Tibial artery (tissue), 4 donors: ENCODE data around the gene THADA.

Experiments used
- DNase-seq, 2 donors: peaks; one replicate each; pipeline ENCODE4 v3.0.0-alpha.2; 2019
- H3K27ac ChIP-seq, 2 donors: fragments of 200-600 bp; sonication (generic) in 1 of 2; 1 replicate in 1 of 2; 2 replicates in 1 of 2; pipeline ENCODE4 v1.5.1; 2018 to 2019; ENCODE audit warnings: mild to moderate bottlenecking in 1 of 2
- H3K27me3 ChIP-seq, 2 donors: fragments of 200-600 bp; sonication (generic) in 1 of 2; one replicate each; pipeline versions ENCODE4 v1.5.1 to v1.6.0; 2016 to 2019
- H3K36me3 ChIP-seq, 3 donors: fragments of 200-600 bp; sonication (generic) in 2 of 3; one replicate each; pipeline ENCODE4 v1.5.1; 2016 to 2019; ENCODE audit warnings: mild to moderate bottlenecking in 2 of 3
- H3K4me1 ChIP-seq, 4 donors: fragments of 200-600 bp; sonication (generic) in 2 of 4; 1 replicate in 3 of 4; 2 replicates in 1 of 4; pipeline ENCODE4 v1.5.1; 2016 to 2019
- H3K4me3 ChIP-seq, 2 donors: fragments of 200-600 bp; sonication (generic) in 1 of 2; 1 replicate in 1 of 2; 2 replicates in 1 of 2; pipeline ENCODE4 v1.5.1; 2018 to 2019; ENCODE audit warnings: mild to moderate bottlenecking in 2 of 2
- H3K9me3 ChIP-seq, 3 donors: fragments of 200-600 bp; sonication (generic) in 1 of 3; one replicate each; pipeline ENCODE4 v1.5.1; 2016 to 2019
- intact Hi-C: fragments of 100-400 bp; cut with DNase I; formaldehyde crosslinking; loops from one replicate; pipeline ENCODE4 v1.15.0; 2023; ENCODE audit warnings: low total_unique reads
- TF ChIP-seq, protein P1 (sequence below), 2 experiments: fragments of 200-600 bp in 1 of 2; fragments of 450-650 bp in 1 of 2; IDR thresholded peaks; one replicate each; pipeline ENCODE4 v1.5.1; 2017 to 2019; ENCODE audit warnings: antibody characterized with exemption in 2 of 2, mild to moderate bottlenecking in 1 of 2, moderate library complexity in 1 of 2

Gene THADA

DNA sequence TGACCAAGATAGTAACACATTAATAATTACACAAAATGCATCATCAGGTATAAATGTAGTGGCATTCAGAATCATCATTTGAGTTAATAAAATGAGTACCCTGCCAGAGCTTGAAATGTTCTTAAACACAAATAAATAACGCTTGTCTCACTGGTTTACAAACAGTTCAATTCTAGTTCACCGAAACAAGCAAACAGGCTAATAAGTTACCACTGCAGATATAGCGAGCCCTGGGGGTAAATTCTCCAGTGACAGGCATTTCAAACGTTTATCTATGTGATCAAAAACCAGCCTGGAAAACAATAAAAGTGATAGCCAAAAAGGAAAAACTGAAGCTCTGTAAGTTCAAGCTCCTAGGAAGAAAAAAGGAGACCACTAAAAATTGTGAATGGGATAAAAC is 152.6 kb downstream of the THADA start:
- Histone ChIP-seq H3K36me3 (no peaks in the 10 kb centered on the region), H3K4me1 (no peaks in the 10 kb centered on the region), H3K27ac (no peak overlapping the region), H3K4me3 (no peak overlapping the region), H3K27me3 (no peaks in the 10 kb centered on the region), H3K9me3 (no peaks in the 10 kb centered on the region)
- DNase-seq = no peak
- TF ChIP-seq, protein P1, sequence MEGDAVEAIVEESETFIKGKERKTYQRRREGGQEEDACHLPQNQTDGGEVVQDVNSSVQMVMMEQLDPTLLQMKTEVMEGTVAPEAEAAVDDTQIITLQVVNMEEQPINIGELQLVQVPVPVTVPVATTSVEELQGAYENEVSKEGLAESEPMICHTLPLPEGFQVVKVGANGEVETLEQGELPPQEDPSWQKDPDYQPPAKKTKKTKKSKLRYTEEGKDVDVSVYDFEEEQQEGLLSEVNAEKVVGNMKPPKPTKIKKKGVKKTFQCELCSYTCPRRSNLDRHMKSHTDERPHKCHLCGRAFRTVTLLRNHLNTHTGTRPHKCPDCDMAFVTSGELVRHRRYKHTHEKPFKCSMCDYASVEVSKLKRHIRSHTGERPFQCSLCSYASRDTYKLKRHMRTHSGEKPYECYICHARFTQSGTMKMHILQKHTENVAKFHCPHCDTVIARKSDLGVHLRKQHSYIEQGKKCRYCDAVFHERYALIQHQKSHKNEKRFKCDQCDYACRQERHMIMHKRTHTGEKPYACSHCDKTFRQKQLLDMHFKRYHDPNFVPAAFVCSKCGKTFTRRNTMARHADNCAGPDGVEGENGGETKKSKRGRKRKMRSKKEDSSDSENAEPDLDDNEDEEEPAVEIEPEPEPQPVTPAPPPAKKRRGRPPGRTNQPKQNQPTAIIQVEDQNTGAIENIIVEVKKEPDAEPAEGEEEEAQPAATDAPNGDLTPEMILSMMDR (IDR thresholded peaks at IDR 0.05) = no peak
- intact Hi-C loops = no loop called here

DNA sequence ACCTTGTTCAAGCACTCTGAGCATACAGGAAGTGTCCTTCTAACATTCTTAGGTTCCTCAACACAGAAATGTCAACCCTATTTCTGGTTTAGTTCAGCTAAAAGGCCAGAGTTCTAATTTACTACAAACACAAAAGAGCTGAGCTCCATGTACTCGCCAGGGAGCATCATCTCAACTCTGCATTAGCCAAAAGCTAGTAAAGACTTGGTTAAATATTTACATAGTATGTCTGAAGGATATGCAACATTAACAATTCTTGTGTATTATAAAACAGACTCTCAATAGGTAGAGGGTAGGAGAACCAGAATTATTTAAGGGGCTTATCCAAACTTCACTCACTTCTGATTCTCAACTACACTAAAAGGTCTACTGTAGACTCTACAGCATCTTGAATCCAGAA is 154.6 kb downstream of the THADA start:
- intact Hi-C loops = no loop called here
- no peak overlapping the region for H3K27ac ChIP-seq
- TF ChIP-seq, protein P1 (IDR thresholded peaks at IDR 0.05) = no peak

DNA sequence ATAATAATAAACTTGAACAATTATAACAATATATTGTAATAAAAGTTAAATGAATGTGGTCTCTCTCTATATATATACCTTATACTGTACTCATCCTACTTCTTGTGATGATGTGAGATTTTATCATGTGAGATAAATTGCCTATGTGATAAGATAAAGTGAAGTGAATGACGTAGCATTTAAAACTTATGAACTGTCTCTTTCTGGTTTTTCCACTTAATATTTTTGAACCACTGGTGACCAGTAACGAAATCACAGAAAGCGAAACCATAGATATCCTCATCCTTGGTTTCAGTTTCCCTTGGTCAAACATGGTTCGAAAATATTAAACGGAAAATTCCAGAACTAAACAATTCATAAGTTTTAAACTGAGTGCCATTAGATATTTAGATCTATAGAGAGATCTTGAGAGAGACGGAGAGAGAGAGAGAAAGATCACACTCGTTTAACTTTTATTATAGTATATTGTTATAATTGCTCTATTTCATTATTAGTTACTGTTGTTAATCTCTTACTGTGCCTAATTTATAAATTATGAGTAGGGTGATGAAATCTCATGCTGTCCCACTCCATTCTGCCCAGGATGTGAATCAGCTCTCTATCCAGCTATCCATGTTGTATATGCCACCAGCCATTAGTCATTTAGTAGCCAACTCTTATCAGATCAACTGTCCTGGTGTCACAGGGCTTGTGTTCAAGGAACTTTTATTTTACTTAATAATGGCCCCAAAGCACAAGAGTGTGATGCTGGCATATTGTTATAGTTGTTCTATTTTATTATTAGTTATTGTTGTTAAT is 156.8 kb downstream of the THADA start:
- H3K9me3 ChIP-seq = no peaks in the 10 kb centered on the region
- DNase-seq = no peak
- H3K27me3 ChIP-seq = no peaks in the 10 kb centered on the region
- no peaks in the 10 kb centered on the region for H3K4me1 ChIP-seq
- H3K4me3 ChIP-seq = no peak overlapping the region
- intact Hi-C loops = no loop called here
- H3K27ac ChIP-seq = no peak overlapping the region
- H3K36me3 ChIP-seq = no peaks in the 10 kb centered on the region
- TF ChIP-seq, protein P1 (IDR thresholded peaks at IDR 0.05) = no peak

More for the DNA sequence above, 154.6 kb downstream of the THADA start:
- no peak overlapping the region for H3K4me3 ChIP-seq
- no peak for DNase-seq
- H3K4me1 ChIP-seq = no peaks in the 10 kb centered on the region
- no peaks in the 10 kb centered on the region for H3K27me3 ChIP-seq
- H3K9me3 ChIP-seq = no peaks in the 10 kb centered on the region
- H3K36me3 ChIP-seq = no peaks in the 10 kb centered on the region

DNA sequence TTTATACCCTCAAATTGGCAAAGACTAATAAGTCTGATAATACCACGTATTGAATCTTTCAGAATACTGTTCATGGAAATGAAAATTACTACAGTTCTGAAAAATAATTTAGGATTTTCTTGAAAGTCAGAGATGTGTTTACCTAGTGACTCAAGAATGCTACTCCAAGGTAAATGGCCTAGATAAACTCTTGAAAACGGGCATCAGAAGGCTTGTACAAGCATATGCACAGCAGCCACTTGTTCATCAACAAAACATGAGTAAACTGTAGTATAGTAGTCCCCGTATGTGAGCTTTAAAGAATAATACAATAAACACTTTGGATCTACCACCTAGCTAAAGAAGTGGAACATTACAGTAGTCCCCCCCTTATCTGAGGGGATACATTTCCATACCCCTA is 157.5 kb downstream of the THADA start:
- no peak for DNase-seq
- H3K4me3 ChIP-seq = no peak overlapping the region
- no peaks in the 10 kb centered on the region for H3K9me3 ChIP-seq
- H3K4me1 ChIP-seq = no peaks in the 10 kb centered on the region
- no peaks in the 10 kb centered on the region for H3K36me3 ChIP-seq
- TF ChIP-seq, protein P1 (IDR thresholded peaks at IDR 0.05) = no peak
- H3K27ac ChIP-seq = no peak overlapping the region
- intact Hi-C loops = no loop called here
- no peaks in the 10 kb centered on the region for H3K27me3 ChIP-seq

DNA sequence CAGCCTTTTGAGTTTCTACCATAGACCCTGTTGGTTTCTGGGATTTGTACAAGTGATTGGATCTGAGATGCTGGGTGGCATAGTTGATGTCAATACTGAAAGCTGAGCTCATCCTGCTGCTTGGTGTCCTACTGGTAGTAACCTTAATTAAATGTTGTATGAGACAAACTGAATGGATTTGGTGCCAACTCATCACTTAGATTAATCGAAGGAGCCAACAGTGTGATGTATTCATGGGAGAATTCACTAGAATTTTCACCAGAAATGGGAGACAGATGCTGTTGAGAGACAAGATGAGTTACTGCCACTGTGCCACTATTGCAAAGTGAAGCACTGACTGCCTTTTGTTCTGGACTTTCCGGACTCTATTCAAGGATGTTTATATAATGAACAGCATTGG is 158.5 kb downstream of the THADA start:
- no peak for DNase-seq
- intact Hi-C loops = no loop called here
- H3K4me1 ChIP-seq = no peaks in the 10 kb centered on the region
- TF ChIP-seq, protein P1 (IDR thresholded peaks at IDR 0.05) = no peak
- H3K36me3 ChIP-seq = no peaks in the 10 kb centered on the region
- no peak overlapping the region for H3K27ac ChIP-seq
- H3K9me3 ChIP-seq = no peaks in the 10 kb centered on the region
- H3K27me3 ChIP-seq = no peaks in the 10 kb centered on the region
- H3K4me3 ChIP-seq = no peak overlapping the region
